NCI-H526 treated with DMSO at 0.1 percent for 48 hours (cell line): Measurements from ENCODE around the gene ETFB.

ENCODE experiments used
- DNase-seq: peaks from one replicate; lab custom pipeline; 2025; lab: John Stamatoyannopoulos, UW

Gene ETFB

DNA sequence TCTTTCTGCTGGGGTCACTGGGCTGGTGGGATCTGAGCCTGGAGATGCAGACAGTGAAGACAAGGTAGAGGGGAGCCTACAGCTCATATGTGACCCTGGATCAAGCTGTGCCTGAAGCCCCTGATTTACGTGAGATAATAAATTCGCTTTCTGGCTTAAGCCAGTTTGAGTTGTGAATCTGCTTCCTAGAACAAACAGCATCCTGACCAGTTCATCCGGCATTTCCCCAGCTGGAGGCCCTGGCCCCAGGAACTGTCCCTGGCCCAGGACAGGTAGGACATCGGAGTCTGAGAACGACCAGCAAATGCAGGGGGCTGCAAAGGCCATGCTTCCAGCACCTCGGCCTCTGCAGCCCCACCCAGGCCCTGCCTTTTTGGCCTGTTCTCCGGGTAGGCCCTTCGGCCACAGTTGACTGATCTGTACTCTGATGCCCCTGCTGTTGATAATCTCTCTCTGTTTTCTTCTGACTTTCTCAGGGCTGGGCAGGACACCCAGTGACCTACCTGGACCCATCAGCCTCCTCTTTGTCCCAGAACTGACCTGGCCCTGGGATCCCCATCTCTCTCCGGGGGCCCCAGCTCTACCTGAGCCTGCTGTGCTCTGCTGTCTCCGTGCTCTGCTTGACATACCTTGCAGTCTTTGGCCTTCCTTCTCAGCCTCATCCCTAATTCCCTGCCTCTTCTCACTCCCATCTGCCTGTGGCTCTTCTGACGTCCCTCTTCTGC, 14.8 kb downstream of the ETFB start:
- no peak for DNase-seq

DNA sequence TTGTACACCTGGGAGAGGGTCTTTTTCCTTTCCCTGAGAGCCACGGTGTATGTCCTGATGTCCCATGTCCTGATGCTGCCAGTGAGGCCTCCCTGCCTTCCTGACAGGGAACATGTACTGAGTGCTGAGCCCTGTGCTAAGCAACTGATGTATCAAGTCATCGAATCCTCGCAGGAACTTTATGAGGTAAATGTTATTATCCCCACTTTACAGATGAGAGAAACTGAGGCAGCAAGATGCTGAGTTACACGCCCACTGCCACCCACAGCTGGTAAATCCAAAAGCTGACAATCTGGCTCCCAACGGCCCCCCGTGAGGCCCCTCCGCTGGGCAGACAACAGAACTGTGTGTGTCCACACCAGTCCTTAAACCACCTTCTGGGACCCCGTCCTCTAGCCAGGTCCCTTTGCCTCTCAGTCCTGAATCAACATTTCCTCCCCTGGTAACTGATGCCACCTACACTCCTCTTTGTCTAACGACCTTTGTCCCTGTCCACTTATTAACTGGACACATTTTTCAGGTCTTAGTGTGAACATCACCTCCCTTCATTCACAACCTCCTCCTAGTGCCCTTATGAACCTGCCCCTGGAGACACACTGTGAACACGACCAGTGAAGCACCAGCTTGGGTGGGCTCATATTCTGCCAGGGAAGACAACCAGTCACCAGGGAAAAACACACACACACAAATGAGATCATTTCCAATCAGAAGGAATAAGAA, 18.8 kb downstream of the ETFB start:
- no peak for DNase-seq

DNA sequence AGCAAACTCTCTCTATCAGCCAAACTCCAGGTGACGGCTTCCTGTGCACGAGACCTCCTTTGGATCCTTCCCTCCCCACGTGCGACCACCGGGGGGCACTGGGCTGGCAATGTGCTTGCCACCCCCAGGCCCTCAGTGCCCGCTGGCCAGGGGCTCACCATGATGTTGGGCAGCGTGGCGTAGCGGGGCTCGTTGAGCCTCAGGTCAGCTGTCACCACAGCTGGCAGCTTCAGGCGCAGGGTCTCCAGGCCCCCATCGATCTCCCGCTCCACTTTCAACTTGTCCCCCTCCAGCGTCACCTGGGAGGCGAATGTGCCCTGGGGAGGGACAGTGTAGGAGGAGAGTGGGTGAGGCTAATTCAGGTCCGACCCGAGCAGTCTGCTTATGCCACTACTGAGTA, 19.4 kb downstream of the ETFB start:
- no peak for DNase-seq

DNA sequence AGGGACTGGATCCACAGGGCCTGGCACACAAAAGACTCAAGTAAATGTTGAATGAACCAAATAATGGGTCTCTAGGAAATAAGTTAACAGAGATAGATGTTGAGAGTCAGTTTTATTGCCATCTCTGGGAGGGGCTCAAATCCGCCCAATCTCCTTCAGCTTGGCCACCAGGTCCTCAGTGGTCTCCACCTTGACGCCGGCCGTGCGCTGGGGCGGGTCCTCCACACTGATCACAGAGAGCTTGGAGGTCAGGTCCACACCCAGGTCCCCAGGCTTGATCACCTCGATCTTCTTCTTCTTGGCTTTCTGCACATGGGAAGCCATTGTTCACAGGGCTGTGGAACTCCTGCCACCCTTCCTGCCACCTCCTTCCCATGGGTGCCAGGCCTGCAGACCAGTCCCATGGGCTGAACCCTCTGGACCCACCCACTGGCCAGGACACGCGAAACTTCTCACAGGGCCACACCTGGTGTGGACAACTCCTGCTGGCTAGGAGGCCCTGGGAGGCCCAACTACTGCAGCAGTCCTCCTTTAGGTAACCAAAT, 21.0 kb downstream of the ETFB start:
- DNase-seq, result no peak

DNA sequence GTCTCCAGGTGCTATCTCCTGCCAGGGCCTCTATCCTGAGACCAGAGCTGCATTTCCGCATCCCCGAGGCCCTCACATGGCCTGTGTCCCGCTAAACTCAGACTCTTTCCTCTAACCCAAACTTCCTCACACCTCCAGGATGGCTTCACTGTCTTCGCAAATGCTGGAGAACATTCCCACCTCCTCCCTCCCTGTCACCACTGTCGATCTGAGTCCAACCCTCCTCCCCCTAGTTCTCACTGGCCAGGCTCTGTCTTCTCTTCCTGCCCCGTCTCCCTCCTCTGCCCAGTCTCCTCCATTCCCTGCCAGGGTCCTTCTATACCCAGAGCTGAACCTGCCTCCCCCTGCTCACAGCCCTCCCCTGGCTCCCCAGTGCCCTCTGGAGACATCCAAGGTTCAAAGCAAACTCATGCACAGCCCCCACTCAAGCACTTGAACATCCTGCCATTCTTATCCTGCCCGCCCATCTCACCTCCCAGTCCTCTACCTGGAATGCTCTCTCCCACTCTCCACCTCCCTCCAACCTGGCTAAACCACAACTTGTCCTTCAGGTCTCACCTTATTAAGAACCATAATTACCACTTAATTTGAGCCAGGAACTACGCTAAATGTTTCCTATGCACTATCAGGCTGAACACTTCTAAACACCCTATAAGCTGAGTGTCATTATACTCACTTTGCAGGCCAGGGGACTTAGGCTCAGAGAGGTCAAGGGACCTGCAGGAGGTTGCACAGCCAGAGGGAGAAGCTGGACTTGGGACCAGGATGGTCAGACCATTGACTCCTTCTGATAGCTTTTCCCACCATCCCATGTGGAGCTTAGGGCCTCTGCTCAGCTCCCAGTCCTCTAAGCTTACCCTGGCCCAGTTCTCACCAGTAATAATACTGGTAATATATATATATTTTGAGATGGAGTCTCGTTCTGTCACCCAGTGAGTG, 23.3 kb downstream of the ETFB start:
- no peak for DNase-seq

DNA sequence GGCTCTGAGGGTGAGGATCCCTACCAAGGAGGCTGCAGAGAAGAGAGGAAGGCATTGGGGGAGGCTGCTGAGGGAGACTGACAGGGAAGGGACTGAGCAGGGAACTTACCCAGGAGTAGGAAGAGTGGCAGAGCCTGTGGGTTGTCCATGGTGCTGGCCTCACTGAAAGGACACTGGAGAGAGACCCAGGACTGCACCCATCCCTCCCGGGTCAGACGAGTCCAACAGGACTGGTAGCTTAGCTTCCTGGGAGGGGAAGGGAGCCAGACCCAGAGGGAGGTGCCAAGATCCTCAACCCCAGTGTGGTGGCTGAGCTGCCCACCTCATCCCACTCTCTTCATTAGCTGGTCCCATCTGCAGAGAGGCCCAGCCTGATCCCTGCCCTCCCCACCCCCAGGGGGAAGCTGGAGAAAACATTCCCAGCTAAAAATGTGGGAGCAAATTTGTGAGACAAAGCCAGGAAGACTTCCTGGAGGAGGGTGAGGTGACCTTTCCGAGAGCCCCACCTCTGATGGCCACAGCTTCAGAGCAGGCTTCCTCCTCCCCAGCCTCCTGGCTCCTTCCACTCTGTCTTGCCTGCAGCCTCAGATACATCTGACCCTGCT, 24.1 kb downstream of the ETFB start, which contains the start of gene VSIG10L:
Gene VSIG10L (minus strand): TSS at position 164 of the 605 bp plus-strand sequence. CDS start 15 bp downstream, at position 149.
- DNase-seq, result no peak

DNA sequence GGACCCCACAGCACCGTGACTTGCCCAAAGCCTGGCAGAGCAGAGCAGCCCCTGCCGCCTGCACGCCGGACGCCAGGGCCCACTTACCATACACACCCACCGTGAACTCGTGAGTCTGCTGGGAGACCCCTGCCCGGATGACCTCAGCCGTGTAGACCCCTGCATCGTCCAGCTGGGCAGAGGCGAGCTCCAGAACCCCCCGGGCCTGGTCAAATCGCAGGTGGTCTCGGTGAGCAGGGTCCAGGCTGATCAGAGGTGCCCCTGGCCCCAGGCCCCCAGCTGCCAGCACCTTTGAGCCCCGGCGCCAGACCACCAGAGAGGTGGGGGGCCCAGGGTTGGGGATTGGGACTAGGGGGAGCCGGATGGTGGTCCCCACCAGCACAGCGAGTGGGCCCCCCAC, 25.1 kb downstream of the ETFB start:
- DNase-seq, result no peak

DNA sequence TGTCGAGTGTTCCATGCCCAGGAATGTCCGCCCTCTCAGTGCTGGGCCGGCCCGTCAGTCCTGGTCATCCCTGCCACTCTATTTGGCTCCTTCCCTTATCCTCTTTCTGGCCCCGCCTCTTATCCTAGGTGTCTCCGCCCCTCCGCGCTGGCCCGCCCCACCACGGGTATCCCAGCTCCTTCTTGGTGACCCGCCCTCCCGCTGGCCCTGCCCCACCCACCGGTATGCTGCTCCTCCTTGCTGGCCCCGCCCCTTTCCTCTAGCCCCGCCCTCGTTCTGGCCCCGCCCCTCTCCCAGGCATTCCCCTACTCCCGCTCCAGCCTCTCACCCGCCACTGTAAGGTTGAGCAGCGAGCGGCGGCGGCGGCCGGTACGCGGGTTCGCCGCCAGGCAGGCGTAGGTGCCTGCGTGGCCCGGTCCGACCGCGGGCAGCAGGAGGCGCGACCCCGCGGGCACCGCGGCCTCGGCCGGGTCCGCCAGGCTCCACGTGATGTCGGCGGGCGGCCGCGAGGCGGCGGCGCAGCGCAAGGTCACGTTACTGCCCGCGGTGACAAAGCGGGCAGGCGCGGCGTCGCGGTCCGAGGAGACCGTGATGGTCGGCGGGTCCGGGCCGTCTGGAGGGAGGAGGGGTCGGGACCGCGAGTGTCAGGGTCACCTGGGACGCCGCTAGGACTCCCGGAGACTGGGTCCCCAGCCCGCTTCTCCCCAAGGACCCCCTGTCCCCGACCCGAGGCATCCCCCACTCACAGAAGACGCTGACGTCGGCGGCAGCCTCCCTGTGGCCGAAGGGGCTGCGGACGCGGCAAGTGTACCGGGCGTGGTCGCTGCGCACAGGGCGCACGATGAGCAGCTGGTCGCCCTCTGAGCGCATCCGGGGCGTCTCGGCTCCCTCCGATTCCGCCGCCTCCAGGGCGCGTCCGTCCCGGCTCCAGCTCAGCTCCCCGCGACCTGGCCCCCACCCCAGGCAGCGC, 26.2 kb downstream of the ETFB start:
- peak; percentile 89 for DNase-seq

DNA sequence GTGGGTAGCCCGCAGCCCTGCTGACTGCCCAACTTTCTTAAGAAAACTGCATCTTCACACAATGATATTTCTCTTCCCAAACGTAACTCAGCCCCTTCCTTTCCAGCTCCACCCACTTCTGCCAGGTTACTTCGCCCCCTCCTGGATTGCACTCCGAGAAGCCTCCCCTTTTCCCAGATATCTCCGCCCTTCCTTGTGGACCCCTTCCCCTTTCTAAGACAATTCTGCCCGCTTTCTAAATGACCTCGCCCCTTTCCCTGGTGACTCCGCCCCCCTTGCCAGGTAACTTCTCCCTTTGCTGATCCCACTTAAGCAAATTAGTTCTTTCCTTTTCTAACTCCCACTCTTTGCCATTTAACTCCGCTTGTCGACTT, 26.9 kb downstream of the ETFB start:
- DNase-seq, result no peak

DNA sequence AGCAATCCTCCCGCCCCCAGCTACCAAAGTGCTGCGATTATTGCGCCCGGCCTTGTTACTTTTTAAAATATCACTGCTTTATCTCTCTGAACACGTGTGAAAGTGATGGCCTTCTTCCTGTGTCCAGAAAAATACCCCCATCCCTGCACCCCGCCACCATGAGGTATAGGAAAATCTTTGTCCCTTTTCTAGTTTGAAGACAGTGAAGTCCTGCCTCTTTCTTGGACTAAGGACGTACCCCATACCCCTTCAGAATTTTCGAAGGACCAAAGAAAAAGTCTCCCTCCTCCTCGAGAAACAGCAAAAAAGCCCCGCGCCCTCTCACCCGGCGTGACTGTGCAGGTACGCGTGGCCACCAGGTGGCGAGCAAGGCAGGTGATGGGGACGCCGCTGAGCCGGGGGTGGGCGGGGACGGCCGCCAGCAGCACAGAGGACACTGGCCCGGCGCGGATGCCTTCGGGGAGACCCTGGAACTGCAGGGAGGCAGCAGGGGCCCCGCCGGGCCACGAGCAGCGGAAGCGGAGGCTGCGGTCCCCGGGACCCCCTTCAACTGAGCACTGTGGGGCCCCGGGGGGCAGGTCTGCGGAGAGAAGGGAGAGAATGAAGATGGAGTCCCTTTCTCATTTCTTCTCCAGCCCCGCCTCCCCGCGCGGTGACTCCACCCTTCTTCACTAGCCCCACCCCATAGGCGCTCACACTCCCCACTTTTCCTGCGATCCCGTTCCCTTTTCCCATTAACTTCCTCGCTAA, 27.4 kb downstream of the ETFB start:
- DNase-seq, result peak; percentile 76

DNA sequence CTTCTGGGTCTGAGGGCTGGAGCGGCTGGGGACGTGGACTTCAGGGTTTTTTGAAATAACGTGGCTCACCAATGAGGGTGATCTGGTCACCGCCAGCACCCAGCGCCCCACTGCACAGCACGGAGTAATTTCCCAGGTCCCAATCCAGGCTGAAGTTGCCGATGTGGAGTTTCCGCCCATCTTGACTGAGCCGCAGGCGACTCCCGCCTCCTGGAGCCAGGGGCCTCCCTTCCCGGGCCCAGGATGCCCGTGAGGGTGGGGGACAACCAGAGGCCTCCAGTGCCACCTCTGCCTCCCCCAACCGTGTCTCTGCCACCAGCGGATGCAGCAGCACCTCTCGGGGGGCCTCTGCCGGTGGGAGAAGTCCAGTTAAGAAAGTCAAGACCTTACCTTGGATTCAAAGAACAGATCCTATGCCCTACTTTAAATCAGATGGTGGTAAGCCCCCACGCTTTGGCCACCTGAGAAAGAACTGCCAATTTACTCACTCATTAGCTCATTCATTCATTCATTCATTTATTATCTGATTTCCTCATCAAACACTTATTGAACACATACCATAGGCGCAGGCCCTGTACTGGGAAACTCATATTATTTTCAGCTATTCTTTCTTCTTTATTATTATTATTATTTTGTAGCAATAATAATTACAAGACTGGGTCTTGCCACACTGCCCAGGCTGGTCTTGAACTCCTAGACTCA, 28.2 kb downstream of the ETFB start:
- DNase-seq, result no peak

DNA sequence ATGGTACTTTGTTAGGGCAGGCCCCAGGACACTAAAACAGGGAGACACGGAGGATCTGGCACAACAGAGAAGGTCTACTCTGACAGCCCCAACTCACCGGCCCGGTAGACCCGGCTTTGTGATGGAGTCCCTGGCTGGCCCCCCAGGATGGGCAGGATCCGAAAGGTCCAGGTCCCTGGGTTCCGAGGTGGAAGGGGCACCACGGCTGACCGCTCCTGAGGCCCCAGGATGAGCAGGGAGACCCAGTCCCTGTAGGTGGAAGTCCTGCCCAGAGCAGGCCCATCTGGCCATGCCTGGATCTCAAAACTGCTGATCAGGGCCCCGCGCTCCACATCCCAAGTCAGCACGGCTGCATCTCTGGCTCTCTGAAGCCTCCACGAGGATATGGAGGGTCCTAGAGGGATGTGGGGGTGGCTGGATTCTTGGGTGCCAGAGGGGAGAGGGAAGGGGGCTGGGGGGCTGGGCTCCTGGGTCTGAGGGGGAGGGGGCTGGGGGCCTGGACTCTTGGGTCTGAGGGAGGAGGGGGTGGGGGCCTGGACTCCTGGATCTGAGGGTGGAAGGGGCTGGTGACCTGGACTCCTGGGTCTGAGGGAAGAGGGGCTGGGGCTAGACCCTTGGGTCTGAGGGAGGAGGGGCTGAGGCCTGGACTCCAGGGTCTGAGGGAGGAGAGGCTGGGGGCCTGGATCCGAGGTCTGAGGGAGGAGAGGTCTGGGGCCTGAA, 28.9 kb downstream of the ETFB start:
- DNase-seq, result no peak

DNA sequence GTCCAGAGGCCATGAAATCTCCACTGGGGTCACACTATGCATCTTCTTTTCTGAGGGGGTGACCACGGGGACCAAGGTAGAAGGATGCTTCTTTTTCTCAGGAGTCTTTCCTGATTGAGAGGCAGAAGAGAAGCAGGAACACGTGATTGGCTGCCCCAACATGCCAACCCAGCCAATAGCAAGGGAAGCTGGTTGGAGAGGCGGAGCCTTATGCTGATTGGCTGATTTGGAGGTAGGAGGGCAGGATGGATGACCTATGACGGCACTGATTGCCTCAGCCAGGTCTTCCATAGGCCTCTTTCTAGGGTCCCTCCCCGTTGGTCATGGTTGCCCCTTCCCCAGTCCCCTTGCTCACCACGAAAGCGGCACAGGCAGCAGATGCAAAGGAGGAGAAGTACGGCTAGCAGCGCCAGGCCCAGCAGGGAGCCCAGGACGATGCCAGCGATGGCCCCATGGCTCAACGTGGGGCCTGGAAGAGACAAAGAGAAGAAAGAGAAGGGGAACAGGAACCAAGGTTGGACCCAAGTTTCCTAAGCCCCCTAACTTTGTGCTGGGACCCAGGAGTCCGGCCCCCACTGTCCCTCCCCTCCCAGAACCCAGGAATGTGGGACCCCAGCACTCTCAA, 32.2 kb downstream of the ETFB start:
- DNase-seq, result no peak

DNA sequence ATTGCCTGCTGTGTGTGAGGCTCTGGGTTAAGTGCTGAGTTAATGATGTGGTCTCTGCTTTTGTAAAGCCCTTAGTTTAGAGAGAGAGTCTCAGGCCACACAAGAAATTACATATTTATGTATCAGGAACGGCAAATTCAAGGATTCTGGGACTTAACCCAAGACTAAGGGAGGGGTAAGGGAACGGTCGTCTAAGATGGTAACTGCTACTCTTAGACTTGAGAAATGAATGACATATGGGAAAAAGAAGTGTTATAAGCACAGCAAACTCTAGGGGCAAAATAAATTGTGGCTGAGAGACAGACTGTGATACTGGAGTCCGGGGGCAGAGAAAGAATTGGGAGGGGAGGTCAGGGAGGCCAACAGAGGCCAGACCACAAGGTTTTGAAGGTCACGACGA, 34.5 kb downstream of the ETFB start:
- no peak for DNase-seq

DNA sequence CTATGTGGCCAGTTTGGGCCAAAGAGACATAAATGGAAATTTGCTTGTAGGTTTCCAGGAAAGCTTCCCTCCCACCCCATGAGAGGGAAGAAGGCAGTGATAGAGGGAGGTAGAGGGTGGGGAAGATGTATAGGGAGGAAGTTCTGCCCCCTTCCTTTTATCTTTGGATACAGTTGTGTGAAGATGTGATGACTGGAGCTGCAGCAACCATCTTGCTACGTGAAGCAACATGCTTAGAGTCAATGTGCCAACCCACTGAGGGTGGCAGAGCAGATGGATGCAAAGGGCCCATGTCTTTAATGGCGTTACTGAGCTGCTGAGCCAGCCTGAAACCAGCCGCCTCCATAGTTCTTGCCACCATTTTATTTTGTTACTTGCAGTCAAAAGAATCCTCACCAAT, 35.0 kb downstream of the ETFB start:
- DNase-seq, result no peak

DNA sequence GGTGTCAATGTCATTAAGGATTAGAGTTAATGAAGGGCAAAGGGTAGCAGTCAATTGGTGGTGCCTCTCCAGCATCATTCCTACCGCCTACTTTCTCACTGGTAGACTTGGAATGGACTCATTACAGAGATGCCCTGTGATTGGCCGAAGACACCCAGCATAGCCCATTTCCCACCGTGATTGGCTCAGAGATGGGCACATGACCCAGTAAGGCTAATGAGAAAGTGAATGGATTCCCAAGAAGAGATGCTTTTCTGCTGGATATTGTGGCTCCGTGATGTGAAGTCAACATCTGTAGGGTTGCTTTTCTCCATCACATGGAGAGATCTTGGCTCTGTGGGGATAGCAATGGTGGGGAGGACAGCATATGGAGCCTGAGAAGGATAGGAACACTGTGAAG, 35.8 kb downstream of the ETFB start:
- no peak for DNase-seq

DNA sequence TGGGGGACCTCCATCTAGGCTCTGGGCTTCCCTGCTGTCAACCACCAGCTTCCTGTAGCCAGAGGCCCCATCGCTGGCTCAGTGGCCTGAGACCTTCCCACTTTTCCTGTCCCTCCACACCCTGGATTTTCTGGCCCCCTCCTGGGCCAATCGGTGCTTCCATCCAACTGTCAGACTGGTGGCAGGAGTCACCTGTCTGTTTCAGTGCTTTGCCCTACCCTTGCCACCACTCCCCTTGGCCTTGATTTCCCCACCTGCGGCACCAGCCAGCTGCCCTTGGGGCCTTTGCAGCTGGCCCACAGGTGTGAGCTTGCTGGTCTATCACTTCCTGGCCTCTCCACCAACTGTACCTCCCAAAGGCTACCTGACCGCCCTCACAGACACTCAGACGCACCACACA, 36.8 kb downstream of the ETFB start:
- DNase-seq, result no peak
